ENCODE results near the gene USP31. TPM values are rescaled to one million over a fixed set of nuclear protein-coding genes. Genes with fewer than 3 reads are reported as not detected.

Gene USP31
- total RNA-seq, 2 experiments from 2014 or later: 4.5 to 4.9 TPM

DNA sequence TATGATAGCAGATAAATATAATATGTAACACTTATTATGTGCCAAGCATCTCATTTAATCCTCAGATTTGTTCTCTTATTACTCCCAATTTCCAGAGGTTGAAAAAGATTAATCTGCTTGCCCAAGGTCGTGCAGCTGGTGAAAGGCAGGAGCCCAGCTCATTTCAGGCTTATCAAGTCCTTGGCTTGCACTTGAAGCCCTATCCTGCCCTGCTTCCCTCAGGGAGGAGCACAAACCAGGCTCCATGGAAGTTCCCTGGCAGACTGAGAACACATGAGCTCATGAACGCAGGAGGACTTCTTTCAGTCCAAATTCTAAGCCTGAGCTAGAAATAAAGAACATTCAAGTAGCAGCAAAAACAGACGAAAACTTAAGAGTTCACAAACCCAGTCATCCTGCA lies 74.8 kb downstream of the USP31 start:
- H3K27ac Mint-ChIP-seq: no peak overlapping the region
- intact Hi-C loops (cut with micrococcal nuclease): no loop called here
- CTCF ChIA-PET: no interaction called here

DNA sequence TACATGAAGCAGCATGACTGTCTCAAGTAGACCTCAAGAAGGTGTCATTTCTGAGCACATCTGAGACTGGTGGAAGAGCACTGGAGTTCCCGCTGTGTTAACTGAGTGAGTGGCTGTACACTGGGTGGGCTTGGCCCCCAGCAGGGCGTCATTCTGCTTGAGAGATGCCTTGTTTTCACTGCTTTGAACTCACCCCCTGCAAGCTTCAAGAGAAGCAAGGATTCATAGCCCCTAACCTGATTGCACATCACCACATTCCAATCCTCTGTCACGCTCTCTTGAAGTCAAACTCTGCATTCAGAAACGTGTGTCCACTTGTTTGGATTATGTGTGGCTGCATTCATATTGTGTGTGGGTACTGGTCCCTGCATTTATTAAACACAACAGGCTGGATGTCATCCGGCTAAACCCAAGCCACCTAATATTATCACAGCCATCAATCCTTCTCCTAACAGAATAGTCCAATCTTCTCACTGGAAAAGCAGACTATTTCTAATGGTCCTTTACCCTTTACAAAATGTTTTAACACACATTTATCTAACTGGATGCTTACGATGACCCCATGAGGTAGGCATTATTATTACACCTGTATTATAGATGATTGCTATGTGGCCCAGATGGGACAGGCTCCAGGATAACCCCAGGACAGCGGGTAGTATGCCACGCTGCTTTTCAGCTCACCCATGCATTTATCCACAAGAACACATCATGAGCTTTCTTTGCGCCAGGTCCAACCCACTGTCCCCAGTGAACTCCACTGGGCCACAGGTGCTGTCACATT lies 76.3 kb downstream of the USP31 start:
- Mint-ChIP-seq H3K27me3 (no peaks in the 10 kb centered on the region), H3K4me1 (ENCODE audit: low read depth) (no peaks in the 10 kb centered on the region), H3K9me3 (no peaks in the 10 kb centered on the region), H3K4me3 (no peak overlapping the region), H3K36me3 (ENCODE audit: low read depth) (peaks cover 28% of the 10 kb centered on the region), H3K27ac (no peak overlapping the region)
- TF ChIP-seq, protein P1, sequence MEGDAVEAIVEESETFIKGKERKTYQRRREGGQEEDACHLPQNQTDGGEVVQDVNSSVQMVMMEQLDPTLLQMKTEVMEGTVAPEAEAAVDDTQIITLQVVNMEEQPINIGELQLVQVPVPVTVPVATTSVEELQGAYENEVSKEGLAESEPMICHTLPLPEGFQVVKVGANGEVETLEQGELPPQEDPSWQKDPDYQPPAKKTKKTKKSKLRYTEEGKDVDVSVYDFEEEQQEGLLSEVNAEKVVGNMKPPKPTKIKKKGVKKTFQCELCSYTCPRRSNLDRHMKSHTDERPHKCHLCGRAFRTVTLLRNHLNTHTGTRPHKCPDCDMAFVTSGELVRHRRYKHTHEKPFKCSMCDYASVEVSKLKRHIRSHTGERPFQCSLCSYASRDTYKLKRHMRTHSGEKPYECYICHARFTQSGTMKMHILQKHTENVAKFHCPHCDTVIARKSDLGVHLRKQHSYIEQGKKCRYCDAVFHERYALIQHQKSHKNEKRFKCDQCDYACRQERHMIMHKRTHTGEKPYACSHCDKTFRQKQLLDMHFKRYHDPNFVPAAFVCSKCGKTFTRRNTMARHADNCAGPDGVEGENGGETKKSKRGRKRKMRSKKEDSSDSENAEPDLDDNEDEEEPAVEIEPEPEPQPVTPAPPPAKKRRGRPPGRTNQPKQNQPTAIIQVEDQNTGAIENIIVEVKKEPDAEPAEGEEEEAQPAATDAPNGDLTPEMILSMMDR (IDR thresholded peaks at IDR 0.05): no peak
- DNase-seq: no peak
- ChIA-PET POLR2A (no interaction called here), CTCF (no interaction called here)
- intact Hi-C loops (cut with micrococcal nuclease): no loop called here
- ATAC-seq: no peak

More for the DNA sequence above, 74.8 kb downstream of the USP31 start:
- Mint-ChIP-seq H3K9me3 (no peaks in the 10 kb centered on the region), H3K4me1 (ENCODE audit: low read depth) (no peaks in the 10 kb centered on the region), H3K27me3 (no peaks in the 10 kb centered on the region), H3K36me3 (ENCODE audit: low read depth) (peaks cover 26% of the 10 kb centered on the region), H3K4me3 (no peak overlapping the region)
- DNase-seq: no peak
- POLR2A ChIA-PET: no interaction called here
- TF ChIP-seq, protein P1 (IDR thresholded peaks at IDR 0.05): no peak
- ATAC-seq: no peak

GRCh38 chr16:23072084-23072599 lies 77.1 kb downstream of the USP31 start:
- TF ChIP-seq, protein P1 (IDR thresholded peaks at IDR 0.05): no peak
- DNase-seq: no peak
- Mint-ChIP-seq H3K36me3 (ENCODE audit: low read depth) (peaks cover 29% of the 10 kb centered on the region), H3K9me3 (no peaks in the 10 kb centered on the region), H3K4me1 (ENCODE audit: low read depth) (no peaks in the 10 kb centered on the region), H3K27ac (no peak overlapping the region), H3K27me3 (no peaks in the 10 kb centered on the region), H3K4me3 (no peak overlapping the region)
- intact Hi-C loops (cut with micrococcal nuclease): no loop called here
- ChIA-PET POLR2A (no interaction called here), CTCF (no interaction called here)
- no peak for ATAC-seq

DNA sequence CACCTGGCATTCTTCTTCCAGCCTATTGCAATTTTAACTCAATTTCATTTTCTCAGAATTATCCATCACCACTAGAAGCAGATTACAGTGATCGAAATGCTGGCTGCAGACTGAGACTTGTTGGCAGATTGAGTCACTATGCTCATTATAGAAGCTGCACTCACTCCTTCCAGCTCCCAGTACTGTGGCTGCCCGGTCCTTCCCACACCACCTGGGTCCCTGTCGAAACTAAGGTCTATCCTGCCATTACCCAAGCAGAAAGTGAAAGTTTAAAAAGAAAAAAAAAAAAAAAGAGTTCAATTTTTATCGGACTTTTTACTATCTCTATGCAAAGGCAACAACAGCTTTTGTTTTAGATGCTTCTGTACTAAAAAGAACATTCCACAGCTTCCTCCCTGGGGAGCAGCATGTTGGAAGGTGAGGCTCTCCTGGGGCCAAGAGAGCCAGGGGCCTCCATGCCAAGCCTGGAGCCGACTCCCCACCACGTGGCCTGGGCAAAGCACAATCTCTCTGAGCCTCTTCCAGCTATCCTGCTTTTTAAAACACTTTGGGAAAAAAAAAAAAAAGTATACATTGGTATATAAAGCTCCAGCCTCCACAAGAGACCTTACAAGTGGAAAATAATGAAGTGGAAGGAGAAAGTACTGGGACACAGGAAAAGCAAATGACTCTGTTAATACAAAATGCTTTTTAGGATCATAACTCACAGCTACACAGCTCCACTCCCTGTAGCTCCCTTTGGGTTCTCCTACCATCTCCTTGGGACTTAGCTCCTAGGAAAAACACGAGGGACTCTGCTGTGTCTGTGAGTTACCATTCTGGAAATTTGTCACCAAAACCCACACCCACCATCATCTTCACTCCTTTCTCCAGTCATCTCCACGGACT lies 77.8 kb downstream of the USP31 start:
- Mint-ChIP-seq H3K4me3 (no peak overlapping the region), H3K4me1 (ENCODE audit: low read depth) (no peaks in the 10 kb centered on the region), H3K9me3 (no peaks in the 10 kb centered on the region), H3K27me3 (no peaks in the 10 kb centered on the region), H3K36me3 (ENCODE audit: low read depth) (peaks cover 24% of the 10 kb centered on the region), H3K27ac (no peak overlapping the region)
- DNase-seq: no peak
- ChIA-PET POLR2A (interaction anchor here (0.7 kb wide), 1 partner anchor 160 kb away, joined by 4 read pairs; no protein-coding TSS in a partner anchor), CTCF (interaction anchor here (1.3 kb wide), 1 partner anchor 9 kb away, joined by 3 read pairs; no protein-coding TSS in a partner anchor)
- no peak for ATAC-seq
- intact Hi-C loops (cut with micrococcal nuclease): no loop called here
- TF ChIP-seq, protein P1 (IDR thresholded peaks at IDR 0.05): no peak
